NCI-H187 (cell line): ENCODE data around the gene MAP3K12.
"Not testable (repeated sequence)": the region's sequence is repeated elsewhere in the genome, so short reads cannot be mapped to it uniquely, and the experiment has no call there.

Experiments used
- DNase-seq, 2 experiments: peaks; one replicate each; lab custom pipeline; 2025; lab: John Stamatoyannopoulos, UW

The MAP3K12 gene

GRCh38 chr12:53492830-53493609 is 6.2 kb downstream of the MAP3K12 start:
- DNase-seq: peak; percentile 81 to 90

- no peak for DNase-seq
Observed at GRCh38 chr12:53492188-53492587, 7.1 kb downstream of the MAP3K12 start.

GRCh38 chr12:53489242-53489864 is 9.9 kb downstream of the MAP3K12 start:
- DNase-seq: no peak

- no peak for DNase-seq
Observed at GRCh38 chr12:53486736-53487487, 12.3 kb downstream of the MAP3K12 start.

- no peak for DNase-seq
Observed at GRCh38 chr12:53485955-53486735, 13.1 kb downstream of the MAP3K12 start.

GRCh38 chr12:53484686-53485575 is 14.3 kb downstream of the MAP3K12 start:
- DNase-seq: no peak

GRCh38 chr12:53483979-53484377 is 15.3 kb downstream of the MAP3K12 start:
- DNase-seq: no peak

GRCh38 chr12:53483225-53483978 is 15.9 kb downstream of the MAP3K12 start:
- DNase-seq: no peak

- no peak for DNase-seq
Observed at GRCh38 chr12:53482626-53483168, 16.6 kb downstream of the MAP3K12 start.

GRCh38 chr12:53481939-53482586 is 17.2 kb downstream of the MAP3K12 start:
- no peak for DNase-seq

GRCh38 chr12:53481458-53481857 is 17.8 kb downstream of the MAP3K12 start:
- DNase-seq: not testable (repeated sequence)

- DNase-seq: no peak
Observed at GRCh38 chr12:53480491-53481442, 18.5 kb downstream of the MAP3K12 start.

- DNase-seq: no peak
Observed at GRCh38 chr12:53479331-53479730, 19.9 kb downstream of the MAP3K12 start.

- no peak for DNase-seq
Observed at GRCh38 chr12:53478865-53479264, 20.4 kb downstream of the MAP3K12 start.

- no peak for DNase-seq
Observed at GRCh38 chr12:53476769-53477209, 22.5 kb downstream of the MAP3K12 start.

GRCh38 chr12:53474819-53475218 is 24.4 kb downstream of the MAP3K12 start:
- DNase-seq: no peak

- DNase-seq: no peak
Observed at GRCh38 chr12:53474077-53474476, 25.2 kb downstream of the MAP3K12 start.

GRCh38 chr12:53472056-53472582 is 27.1 kb downstream of the MAP3K12 start:
- DNase-seq: no peak
